Measurements from ENCODE around the gene FTL.

Gene FTL

GRCh38 chr19:48999481-49000325 lies 34.6 kb downstream of the FTL start:
- H3K27ac ChIP-seq: no peak overlapping the region
- peak; percentile 70 for TF ChIP-seq CTCF (conservative IDR thresholded peaks at IDR 0.05)

- TF ChIP-seq CTCF (conservative IDR thresholded peaks at IDR 0.05): no peak
Observed at GRCh38 chr19:49004133-49004532, 39.0 kb downstream of the FTL start.

GRCh38 chr19:49004964-49005614 lies 40.0 kb downstream of the FTL start:
- TF ChIP-seq CTCF (conservative IDR thresholded peaks at IDR 0.05): no peak
- H3K27ac ChIP-seq: no peak overlapping the region

More at GRCh38 chr19:49004133-49004532, 39.0 kb downstream of the FTL start:
- no peak overlapping the region for H3K27ac ChIP-seq

DNA sequence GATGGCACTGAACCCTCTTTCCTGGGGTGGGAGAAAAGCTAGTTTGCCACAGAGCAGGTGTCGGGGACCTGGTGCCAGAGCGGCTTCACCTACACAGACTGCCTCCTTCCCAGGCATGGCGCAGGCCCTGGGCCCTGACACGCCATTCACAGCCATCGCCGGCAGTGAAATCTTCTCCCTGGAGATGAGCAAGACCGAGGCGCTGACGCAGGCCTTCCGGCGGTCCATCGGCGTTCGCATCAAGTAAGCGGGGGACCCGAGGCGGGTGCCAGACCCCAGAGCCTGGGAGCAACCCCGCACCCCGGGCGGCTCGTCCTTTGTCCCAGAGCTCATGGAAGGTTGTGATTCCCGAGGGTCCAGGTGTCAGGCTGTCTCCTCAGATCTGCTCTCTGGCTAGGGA lies 41.8 kb downstream of the FTL start:
- TF ChIP-seq CTCF (conservative IDR thresholded peaks at IDR 0.05): no peak
- no peak overlapping the region for H3K27ac ChIP-seq

- TF ChIP-seq CTCF (conservative IDR thresholded peaks at IDR 0.05): no peak
- H3K27ac ChIP-seq: no peak overlapping the region
Observed at GRCh38 chr19:49009828-49010227, 44.7 kb downstream of the FTL start.

GRCh38 chr19:49010453-49010852 lies 45.3 kb downstream of the FTL start:
- no peak for TF ChIP-seq CTCF (conservative IDR thresholded peaks at IDR 0.05)
- no peak overlapping the region for H3K27ac ChIP-seq

DNA sequence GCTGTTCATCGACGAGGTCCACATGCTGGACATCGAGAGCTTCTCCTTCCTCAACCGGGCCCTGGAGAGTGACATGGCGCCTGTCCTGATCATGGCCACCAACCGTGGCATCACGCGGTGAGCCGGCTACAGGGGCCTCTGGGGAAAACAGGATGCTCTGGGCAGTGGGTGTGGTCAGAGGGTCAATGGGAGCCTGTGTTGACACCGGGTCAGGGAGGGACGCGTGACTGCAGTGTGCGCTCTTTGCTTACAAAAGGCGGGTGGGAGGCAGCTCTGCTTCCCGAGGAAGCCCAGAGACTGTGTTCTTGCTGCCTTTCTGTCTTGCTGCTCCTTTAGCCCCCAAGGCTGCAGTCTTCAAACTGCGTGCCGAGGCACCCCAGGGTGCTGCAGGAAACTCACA lies 46.1 kb downstream of the FTL start:
- TF ChIP-seq CTCF (conservative IDR thresholded peaks at IDR 0.05): no peak
- no peak overlapping the region for H3K27ac ChIP-seq
